ENCODE data around the gene CCNK.

CCNK gene

GRCh38 chr14:99480917-99481744 is at the start of gene CCNK:
Gene CCNK, plus strand, starts transcription at chr14:99481409. Its CDS starts 11,269 bp downstream, at chr14:99492678.
- FAIRE-seq = peak; percentile 99

GRCh38 chr14:99431986-99432385 is 49.2 kb upstream of the CCNK start:
- no peak for FAIRE-seq

GRCh38 chr14:99432485-99432884 is 48.7 kb upstream of the CCNK start:
- FAIRE-seq = no peak

GRCh38 chr14:99435327-99435726 is 45.9 kb upstream of the CCNK start:
- FAIRE-seq = no peak

GRCh38 chr14:99436247-99437180 is 44.7 kb upstream of the CCNK start:
- FAIRE-seq = no peak

- no peak for FAIRE-seq
Observed at GRCh38 chr14:99437706-99438105, 43.5 kb upstream of the CCNK start.

- no peak for FAIRE-seq
Observed at GRCh38 chr14:99440278-99440677, 40.9 kb upstream of the CCNK start.

GRCh38 chr14:99441157-99441870 is 39.9 kb upstream of the CCNK start:
- no peak for FAIRE-seq

- FAIRE-seq = no peak
Observed at GRCh38 chr14:99441918-99442317, 39.3 kb upstream of the CCNK start.

GRCh38 chr14:99445931-99446330 is 35.3 kb upstream of the CCNK start:
- FAIRE-seq = no peak

- no peak for FAIRE-seq
Observed at GRCh38 chr14:99447739-99448138, 33.5 kb upstream of the CCNK start.

GRCh38 chr14:99450266-99450665 is 30.9 kb upstream of the CCNK start:
- no peak for FAIRE-seq

- no peak for FAIRE-seq
Observed at GRCh38 chr14:99451234-99451633, 30.0 kb upstream of the CCNK start.

- no peak for FAIRE-seq
Observed at GRCh38 chr14:99452968-99453367, 28.2 kb upstream of the CCNK start.

- FAIRE-seq = no peak
Observed at GRCh38 chr14:99454246-99454645, 27.0 kb upstream of the CCNK start.

- no peak for FAIRE-seq
Observed at GRCh38 chr14:99459481-99460100, 21.6 kb upstream of the CCNK start.

GRCh38 chr14:99460793-99461192 is 20.4 kb upstream of the CCNK start:
- no peak for FAIRE-seq

- no peak for FAIRE-seq
Observed at GRCh38 chr14:99461411-99462085, 19.7 kb upstream of the CCNK start.

GRCh38 chr14:99462210-99462609 is 19.0 kb upstream of the CCNK start:
- FAIRE-seq = no peak

GRCh38 chr14:99463974-99464373 is 17.2 kb upstream of the CCNK start:
- FAIRE-seq = no peak

- no peak for FAIRE-seq
Observed at GRCh38 chr14:99465288-99465687, 15.9 kb upstream of the CCNK start.

GRCh38 chr14:99466758-99467157 is 14.5 kb upstream of the CCNK start:
- FAIRE-seq = no peak
